Breast epithelium (tissue), 4 donors: ENCODE measurements around the gene ANKRD44. TPM values are rescaled to one million over a fixed set of nuclear protein-coding genes. Genes with fewer than 3 reads are reported as not detected.
A peak's percentile ranks its signal among the peaks of the same experiment; 100 is the strongest.

ENCODE experiments used
- DNase-seq, 2 donors: peaks; one replicate each; pipeline ENCODE4 v3.0.0-alpha.2; 2019; ENCODE audit warnings: low spot score in 2 of 2
- H3K27ac ChIP-seq, 2 donors: fragments of 200-600 bp; sonication (generic) in 1 of 2; one replicate each; pipeline ENCODE4 v1.5.1; 2016 to 2019; ENCODE audit warnings: mild to moderate bottlenecking in 1 of 2
- H3K27me3 ChIP-seq, 2 donors: fragments of 200-600 bp; sonication (generic) in 1 of 2; one replicate each; pipeline versions ENCODE4 v1.5.1 to v1.6.0; 2017 to 2019; ENCODE audit warnings: control low read depth in 1 of 2, mild to moderate bottlenecking in 1 of 2
- H3K36me3 ChIP-seq: fragments of 200-600 bp; one replicate; pipeline ENCODE4 v1.5.1; 2019
- H3K4me1 ChIP-seq, 2 donors: fragments of 200-600 bp; sonication (generic); one replicate each; pipeline ENCODE4 v1.5.1; 2016 to 2019; ENCODE audit warnings: control low read depth in 1 of 2
- H3K4me3 ChIP-seq, 3 donors: fragments of 200-600 bp; sonication (generic); 1 replicate in 2 of 3; 2 replicates in 1 of 3; pipeline ENCODE4 v1.5.1; 2016 to 2019; ENCODE audit warnings: mild to moderate bottlenecking in 3 of 3, moderate library complexity in 2 of 3
- H3K9me3 ChIP-seq, 2 donors: fragments of 200-600 bp; sonication (generic) in 1 of 2; one replicate each; pipeline ENCODE4 v1.5.1; 2016 to 2019; ENCODE audit warnings: control low read depth in 1 of 2
- CTCF ChIP-seq, 3 donors: fragments of 450-650 bp; IDR thresholded peaks; one replicate each; pipeline ENCODE4 v1.5.1; 2016 to 2017; ENCODE audit warnings: antibody characterized with exemption in 3 of 3, mild to moderate bottlenecking in 3 of 3, moderate library complexity in 3 of 3
- POLR2A ChIP-seq: fragments of 450-650 bp; IDR thresholded peaks from one replicate; pipeline ENCODE4 v1.6.1; 2016; ENCODE audit warnings: antibody characterized with exemption, mild to moderate bottlenecking, moderate library complexity
- POLR2AphosphoS5 ChIP-seq, 3 donors: sonication (generic); formaldehyde crosslinking; IDR thresholded peaks; one replicate each; pipeline ENCODE4 v1.6.1; 2017; ENCODE audit warnings: antibody characterized with exemption in 3 of 3
- intact Hi-C: fragments of 100-400 bp; cut with DNase I; formaldehyde crosslinking; loops from one replicate; pipeline ENCODE4 v1.15.1; 2023; ENCODE audit warnings: low total_unique reads
- total RNA-seq, 3 donors: library from RNA; depleted of rRNA; stranded (reverse); fragments of >200 nt; gene quantifications; one replicate each; pipeline ENCODE4 v1.1.0, GENCODE V29; 2016

The ANKRD44 gene
- total RNA-seq, 3 donors from 2014 or later, result 18.0 to 41.3 (median 19.9) TPM

GRCh38 chr2:196990788-196991461 lies 319.7 kb downstream of the ANKRD44 start:
- Histone ChIP-seq H3K36me3 (no peaks in the 10 kb centered on the region), H3K9me3 (no peaks in the 10 kb centered on the region), H3K27me3 (no peaks in the 10 kb centered on the region), H3K4me3 (no peak overlapping the region), H3K4me1 (no peaks in the 10 kb centered on the region), H3K27ac (no peak overlapping the region)
- intact Hi-C loops, result no loop called here
- no peak for DNase-seq
- no peak for TF ChIP-seq POLR2AphosphoS5 (IDR thresholded peaks at IDR 0.05)
- TF ChIP-seq CTCF (IDR thresholded peaks at IDR 0.05), result no peak
- TF ChIP-seq POLR2A, result no peak

GRCh38 chr2:196990092-196990491 lies 320.5 kb downstream of the ANKRD44 start:
- DNase-seq, result no peak
- H3K4me1 ChIP-seq, result no peaks in the 10 kb centered on the region
- intact Hi-C loops, result no loop called here
- H3K9me3 ChIP-seq, result no peaks in the 10 kb centered on the region
- TF ChIP-seq CTCF (IDR thresholded peaks at IDR 0.05), result no peak
- no peak for TF ChIP-seq POLR2A
- TF ChIP-seq POLR2AphosphoS5 (IDR thresholded peaks at IDR 0.05), result no peak
- H3K27ac ChIP-seq, result no peak overlapping the region
- no peak overlapping the region for H3K4me3 ChIP-seq
- no peaks in the 10 kb centered on the region for H3K27me3 ChIP-seq
- H3K36me3 ChIP-seq, result no peaks in the 10 kb centered on the region

GRCh38 chr2:196989496-196989895 lies 321.1 kb downstream of the ANKRD44 start:
- no peak overlapping the region for H3K4me3 ChIP-seq
- no peaks in the 10 kb centered on the region for H3K27me3 ChIP-seq
- H3K27ac ChIP-seq, result no peak overlapping the region
- DNase-seq, result no peak
- H3K4me1 ChIP-seq, result no peaks in the 10 kb centered on the region
- intact Hi-C loops, result no loop called here
- H3K36me3 ChIP-seq, result no peaks in the 10 kb centered on the region
- no peaks in the 10 kb centered on the region for H3K9me3 ChIP-seq
- TF ChIP-seq POLR2A, result no peak
- no peak for TF ChIP-seq CTCF (IDR thresholded peaks at IDR 0.05)
- no peak for TF ChIP-seq POLR2AphosphoS5 (IDR thresholded peaks at IDR 0.05)

GRCh38 chr2:196988639-196989038 lies 321.9 kb downstream of the ANKRD44 start:
- no peak for TF ChIP-seq POLR2AphosphoS5 (IDR thresholded peaks at IDR 0.05)
- TF ChIP-seq POLR2A, result no peak
- TF ChIP-seq CTCF (IDR thresholded peaks at IDR 0.05), result no peak
- no peaks in the 10 kb centered on the region for H3K9me3 ChIP-seq
- peak overlapping the region in 1 of 2 donors; percentile 48 for H3K27ac ChIP-seq
- intact Hi-C loops, result no loop called here
- no peaks in the 10 kb centered on the region for H3K27me3 ChIP-seq
- no peak overlapping the region for H3K4me3 ChIP-seq
- no peak for DNase-seq
- H3K36me3 ChIP-seq, result no peaks in the 10 kb centered on the region
- no peaks in the 10 kb centered on the region for H3K4me1 ChIP-seq

GRCh38 chr2:196987649-196988364 lies 322.8 kb downstream of the ANKRD44 start:
- Histone ChIP-seq H3K36me3 (no peaks in the 10 kb centered on the region), H3K9me3 (no peaks in the 10 kb centered on the region), H3K4me3 (peak overlapping the region in 1 of 3 donors; percentile 31), H3K27ac (peak overlapping the region; percentile 22 to 48), H3K4me1 (no peaks in the 10 kb centered on the region), H3K27me3 (no peaks in the 10 kb centered on the region)
- intact Hi-C loops, result no loop called here
- TF ChIP-seq POLR2A, result no peak
- TF ChIP-seq CTCF (IDR thresholded peaks at IDR 0.05), result no peak
- TF ChIP-seq POLR2AphosphoS5 (IDR thresholded peaks at IDR 0.05), result no peak
- DNase-seq, result no peak
